ENCODE data around the gene MTOR.
"Not testable (repeated sequence)": the region's sequence is repeated elsewhere in the genome, so short reads cannot be mapped to it uniquely, and the experiment has no call there.

MTOR gene

DNA sequence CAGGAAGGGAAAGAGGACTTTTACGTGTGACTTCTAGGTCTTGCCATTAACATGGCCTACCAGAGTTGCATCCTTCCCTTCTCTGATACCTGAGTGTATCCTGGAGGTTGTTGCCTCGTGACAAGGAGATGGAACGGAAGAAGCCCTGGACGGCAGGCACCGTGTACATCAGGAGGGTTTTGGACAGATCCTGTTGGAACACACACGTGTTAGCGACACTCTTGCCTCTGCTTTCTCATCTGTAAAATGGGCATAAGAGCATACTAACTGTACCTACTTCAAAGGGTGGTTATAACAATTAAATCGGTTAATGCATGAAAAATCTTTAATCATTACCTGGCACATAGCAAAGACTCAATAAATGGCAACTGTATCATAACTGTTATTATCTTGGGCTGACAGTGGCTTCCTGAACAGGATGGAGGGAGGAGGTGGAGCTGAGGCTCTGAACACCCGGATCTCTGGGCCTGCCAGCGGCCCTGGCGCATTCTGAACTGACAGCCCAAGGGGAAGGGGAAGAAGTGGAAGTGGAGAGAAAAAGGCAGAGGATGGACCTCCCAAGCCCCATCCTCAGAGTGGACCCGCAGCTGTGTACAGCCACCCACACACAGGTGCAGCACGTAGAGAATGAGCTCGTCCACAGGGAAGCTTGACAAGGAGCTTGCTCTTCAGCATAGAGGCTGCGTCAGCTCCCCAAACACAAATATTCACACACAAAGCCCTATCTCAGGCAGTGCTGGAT, 132.5 kb downstream of the MTOR start:
- no peak for TF ChIP-seq ZNF274 (IDR thresholded peaks at IDR 0.05; ENCODE audit: low read depth, low read length)

DNA sequence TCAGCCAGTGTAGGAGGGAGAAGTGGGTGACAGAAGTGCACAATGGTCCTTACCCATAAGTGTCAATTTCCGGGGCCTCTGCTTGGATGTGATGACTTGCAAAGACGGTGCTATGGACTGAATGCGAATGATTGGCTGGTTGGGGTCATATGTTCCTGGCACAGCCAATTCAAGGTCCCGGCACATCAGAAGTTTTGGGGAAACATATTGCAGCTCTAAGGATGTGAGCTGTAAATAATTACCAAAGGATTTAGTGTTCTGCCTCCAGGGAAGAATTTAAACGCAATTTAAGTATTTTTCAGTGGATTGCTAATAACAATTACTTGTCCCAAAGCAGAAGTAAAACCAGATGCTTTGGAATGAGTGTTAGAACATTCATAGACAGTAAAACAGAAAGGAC, 135.8 kb downstream of the MTOR start:
- H3K4me3 ChIP-seq (ENCODE audit: low read length) = no peak overlapping the region
- TF ChIP-seq ZNF274 (IDR thresholded peaks at IDR 0.05; ENCODE audit: low read depth, low read length) = no peak

More for the DNA sequence above, 132.5 kb downstream of the MTOR start:
- H3K4me3 ChIP-seq (ENCODE audit: low read length) = no peak overlapping the region

DNA sequence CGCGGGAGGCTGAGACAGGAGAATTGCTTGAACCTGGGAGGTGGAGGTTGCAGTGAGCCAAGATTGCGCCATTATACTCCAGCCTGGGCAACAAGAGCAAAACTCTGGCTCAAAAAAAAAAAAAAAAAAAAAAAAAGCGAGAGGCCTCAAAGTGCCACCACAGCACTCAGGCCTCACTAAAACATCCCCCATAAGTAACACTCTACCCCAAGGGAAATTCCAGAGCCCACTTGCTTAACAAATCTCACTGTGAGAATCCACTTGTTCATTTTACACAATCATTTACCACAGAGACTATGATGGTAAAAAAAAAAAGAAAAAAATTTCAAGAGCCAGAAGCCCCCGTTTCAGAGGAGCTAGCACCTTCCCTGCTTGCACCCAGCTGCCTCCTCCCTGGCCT, 136.4 kb downstream of the MTOR start:
- no peak overlapping the region for H3K4me3 ChIP-seq (ENCODE audit: low read length)
- TF ChIP-seq ZNF274 (IDR thresholded peaks at IDR 0.05; ENCODE audit: low read depth, low read length) = no peak

DNA sequence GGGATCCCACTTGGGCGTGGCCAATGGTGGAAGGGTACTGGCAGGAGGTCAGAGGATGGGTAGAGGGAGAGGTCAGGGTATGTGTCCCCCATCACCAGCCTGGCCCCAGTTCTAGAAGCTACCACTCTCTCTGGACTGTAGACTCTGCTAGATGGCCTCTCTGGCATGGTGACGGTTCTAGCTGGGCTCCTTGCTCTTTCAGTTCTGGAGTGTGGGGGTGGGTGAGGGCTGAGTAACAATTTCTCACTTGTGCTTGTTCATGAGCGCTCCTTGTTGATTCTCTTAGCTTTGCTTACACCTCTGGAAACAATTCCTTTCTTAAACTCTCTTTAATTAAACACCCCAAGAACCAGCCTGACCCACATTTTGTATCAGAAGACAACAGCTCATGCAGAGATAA, 137.4 kb downstream of the MTOR start:
- no peak overlapping the region for H3K4me3 ChIP-seq (ENCODE audit: low read length)
- no peak for TF ChIP-seq ZNF274 (IDR thresholded peaks at IDR 0.05; ENCODE audit: low read depth, low read length)

DNA sequence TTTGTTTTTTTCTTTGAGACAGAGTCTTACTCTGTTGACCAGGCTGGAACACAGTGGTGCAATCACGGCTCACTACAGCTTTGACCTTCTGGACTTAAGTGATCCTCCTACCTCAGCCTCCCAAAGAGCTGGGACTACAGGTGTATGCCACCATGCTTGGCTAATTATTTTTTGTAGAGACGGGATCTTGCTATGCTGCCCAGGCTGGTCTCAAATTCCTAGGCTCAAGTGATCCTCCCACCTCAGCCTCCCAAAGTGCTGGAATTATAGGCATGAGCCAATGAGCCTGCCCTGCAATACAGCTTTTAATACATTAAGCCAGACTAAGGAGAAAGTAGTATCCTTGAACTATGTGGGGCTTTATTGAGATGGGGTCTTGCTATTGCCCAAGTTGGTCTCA, 146.0 kb downstream of the MTOR start:
- H3K4me3 ChIP-seq (ENCODE audit: low read length) = no peak overlapping the region
- no peak for TF ChIP-seq ZNF274 (IDR thresholded peaks at IDR 0.05; ENCODE audit: low read depth, low read length)

DNA sequence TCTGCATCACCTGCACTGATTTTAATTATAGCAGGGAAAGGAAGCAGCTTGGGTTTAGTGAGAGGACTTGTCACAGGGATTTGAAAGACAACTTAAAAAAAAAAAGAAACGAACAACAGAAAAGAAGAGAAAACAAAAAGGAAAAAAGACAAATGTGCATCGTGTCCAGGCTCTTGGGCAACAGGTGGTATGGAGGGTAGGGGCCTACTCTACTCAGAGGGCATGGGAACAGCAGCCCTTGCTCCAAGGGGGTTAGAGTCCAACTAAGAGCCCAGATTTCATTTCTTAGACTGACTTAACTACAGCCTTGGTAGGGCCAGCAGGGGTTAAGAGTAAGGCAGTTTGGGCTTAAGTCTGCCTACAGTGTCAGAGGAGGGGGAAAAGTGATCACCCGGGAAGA, 147.4 kb downstream of the MTOR start:
- H3K4me3 ChIP-seq (ENCODE audit: low read length) = no peak overlapping the region
- TF ChIP-seq ZNF274 (IDR thresholded peaks at IDR 0.05; ENCODE audit: low read depth, low read length) = no peak

DNA sequence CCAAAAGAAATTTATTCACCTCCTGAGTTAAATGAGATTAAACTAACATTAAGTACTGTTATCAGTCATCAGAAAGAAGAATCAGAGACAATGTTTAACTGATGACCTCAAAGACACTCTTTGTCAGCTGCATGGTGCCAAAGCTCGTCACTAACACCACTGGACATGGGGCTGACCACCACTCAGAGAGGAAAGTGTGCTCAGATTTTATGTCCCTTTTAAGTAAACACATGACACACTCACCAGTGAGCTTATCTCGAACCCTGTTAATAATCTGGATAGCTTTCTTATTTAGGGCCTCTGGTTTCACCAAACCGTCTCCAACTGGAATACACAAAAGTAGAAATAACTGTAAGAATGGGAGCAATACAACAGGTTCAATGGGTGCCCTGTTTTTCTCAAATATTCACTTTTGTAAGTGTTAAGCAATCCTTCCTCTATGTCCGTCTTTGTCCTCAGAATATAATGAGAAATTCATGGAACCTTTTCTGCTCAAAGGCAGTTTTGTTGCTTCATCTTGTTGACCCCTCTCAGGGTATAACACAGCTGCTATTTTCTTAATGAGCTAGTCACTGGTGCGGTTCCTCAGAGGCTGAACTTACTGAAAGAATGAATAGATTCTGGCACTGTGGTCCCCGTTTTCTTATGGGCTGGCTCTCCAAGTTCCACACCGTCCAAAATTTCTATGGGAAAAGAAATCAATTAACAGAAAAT, 153.1 kb downstream of the MTOR start:
- no peak overlapping the region for H3K4me3 ChIP-seq (ENCODE audit: low read length)
- no peak for TF ChIP-seq ZNF274 (IDR thresholded peaks at IDR 0.05; ENCODE audit: low read depth, low read length)

DNA sequence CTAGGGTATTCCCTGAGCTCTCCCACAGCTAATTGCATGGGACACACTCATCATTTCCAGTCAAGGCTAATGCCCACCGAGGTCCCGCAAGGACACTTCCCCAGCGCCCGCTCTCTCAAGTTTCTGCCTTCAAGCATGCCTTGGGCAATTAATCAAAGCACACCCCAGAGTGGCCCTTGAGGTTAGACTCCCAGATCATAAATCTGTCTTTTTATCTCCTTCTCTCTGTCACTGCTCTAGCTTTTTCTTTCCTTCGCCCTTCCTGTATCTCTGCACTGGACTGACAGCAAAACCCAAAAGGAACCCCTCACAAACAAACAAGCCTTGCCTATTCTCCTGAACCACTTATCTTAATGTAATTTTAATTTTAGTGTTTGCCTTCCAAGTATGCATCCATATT, 154.8 kb downstream of the MTOR start:
- no peak overlapping the region for H3K4me3 ChIP-seq (ENCODE audit: low read length)
- TF ChIP-seq ZNF274 (IDR thresholded peaks at IDR 0.05; ENCODE audit: low read depth, low read length) = no peak

DNA sequence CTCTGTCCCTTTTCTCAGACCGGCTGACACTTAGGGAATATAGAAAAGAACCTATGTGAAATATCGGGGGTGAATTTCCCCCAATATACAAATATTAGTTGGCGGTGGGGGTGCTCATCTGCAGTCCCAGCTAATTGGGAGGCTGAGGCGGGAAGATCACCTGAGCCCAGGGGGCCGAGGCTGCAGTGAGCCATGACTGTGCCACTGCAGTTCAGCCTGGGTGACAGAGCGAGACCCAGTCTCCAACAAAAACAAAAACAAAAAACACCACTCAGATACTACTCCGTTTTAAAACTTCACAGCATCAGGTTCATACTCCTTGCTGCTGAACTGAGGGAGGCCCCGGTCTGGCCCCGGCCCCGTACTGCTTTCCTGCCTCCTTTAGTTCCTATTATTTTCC, 156.8 kb downstream of the MTOR start:
- no peak for TF ChIP-seq ZNF274 (IDR thresholded peaks at IDR 0.05; ENCODE audit: low read depth, low read length)
- H3K4me3 ChIP-seq (ENCODE audit: low read length) = no peak overlapping the region

DNA sequence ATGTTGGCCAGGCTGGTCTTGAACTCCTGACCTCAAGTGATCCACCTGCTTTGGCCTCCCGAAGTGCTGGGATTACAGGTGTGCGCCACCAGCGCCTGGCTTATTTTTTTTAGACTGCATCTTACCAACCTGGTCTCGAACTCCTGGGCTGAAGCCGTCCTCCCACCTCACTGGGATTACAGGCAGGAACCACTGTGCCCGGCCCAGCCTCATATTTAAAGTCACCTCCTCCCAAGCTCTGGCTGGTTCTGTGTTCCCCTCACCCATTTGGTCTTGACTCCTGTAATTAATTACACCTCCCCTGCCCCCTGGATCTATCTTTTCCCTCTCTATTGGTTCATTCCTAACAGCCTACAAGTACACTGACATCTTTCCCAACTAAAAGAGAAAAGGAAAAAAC, 161.0 kb downstream of the MTOR start:
- no peak overlapping the region for H3K4me3 ChIP-seq (ENCODE audit: low read length)
- TF ChIP-seq ZNF274 (IDR thresholded peaks at IDR 0.05; ENCODE audit: low read depth, low read length) = no peak

DNA sequence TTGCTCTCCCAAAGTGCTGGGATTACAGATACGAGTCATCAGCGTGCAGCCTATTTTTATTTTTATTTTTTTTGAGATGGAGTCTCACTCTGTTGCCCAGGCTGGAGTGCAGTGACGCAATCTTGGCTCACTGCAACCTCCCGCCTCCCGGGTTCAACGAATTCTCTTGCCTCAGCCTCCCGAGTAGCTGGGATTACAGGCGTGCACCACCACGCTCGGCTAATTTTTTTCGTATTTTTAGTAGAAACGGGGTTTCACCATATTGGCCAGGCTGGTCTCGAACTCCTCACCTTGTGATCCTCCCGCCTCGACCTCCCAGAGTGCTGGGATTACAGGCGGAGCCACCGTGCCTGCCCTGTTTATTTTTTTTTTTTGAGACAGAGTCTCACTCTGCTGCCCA, 161.5 kb downstream of the MTOR start:
- H3K4me3 ChIP-seq (ENCODE audit: low read length) = not testable (repeated sequence)

DNA sequence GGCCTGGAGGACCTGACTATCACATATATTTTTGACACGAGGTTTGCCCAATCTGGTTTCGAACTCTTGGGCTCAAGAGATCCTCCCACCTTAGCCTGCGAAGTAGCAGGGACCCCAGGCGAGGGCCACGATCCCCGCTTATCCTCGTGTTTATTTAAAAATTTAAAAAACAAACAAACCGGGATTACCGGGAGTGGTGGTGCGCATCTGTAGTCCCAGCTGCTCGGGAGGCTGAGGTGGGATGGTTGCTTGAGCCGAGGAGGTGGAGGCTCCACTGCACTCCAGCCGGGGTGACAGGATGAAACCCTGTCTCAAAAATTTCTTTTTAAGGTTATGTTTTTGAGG, 162.2 kb downstream of the MTOR start:
- H3K4me3 ChIP-seq (ENCODE audit: low read length) = peak overlapping the region; percentile 50; the same call in 1 of the 2 replicates
- no peak for TF ChIP-seq ZNF274 (IDR thresholded peaks at IDR 0.05; ENCODE audit: low read depth, low read length)

DNA sequence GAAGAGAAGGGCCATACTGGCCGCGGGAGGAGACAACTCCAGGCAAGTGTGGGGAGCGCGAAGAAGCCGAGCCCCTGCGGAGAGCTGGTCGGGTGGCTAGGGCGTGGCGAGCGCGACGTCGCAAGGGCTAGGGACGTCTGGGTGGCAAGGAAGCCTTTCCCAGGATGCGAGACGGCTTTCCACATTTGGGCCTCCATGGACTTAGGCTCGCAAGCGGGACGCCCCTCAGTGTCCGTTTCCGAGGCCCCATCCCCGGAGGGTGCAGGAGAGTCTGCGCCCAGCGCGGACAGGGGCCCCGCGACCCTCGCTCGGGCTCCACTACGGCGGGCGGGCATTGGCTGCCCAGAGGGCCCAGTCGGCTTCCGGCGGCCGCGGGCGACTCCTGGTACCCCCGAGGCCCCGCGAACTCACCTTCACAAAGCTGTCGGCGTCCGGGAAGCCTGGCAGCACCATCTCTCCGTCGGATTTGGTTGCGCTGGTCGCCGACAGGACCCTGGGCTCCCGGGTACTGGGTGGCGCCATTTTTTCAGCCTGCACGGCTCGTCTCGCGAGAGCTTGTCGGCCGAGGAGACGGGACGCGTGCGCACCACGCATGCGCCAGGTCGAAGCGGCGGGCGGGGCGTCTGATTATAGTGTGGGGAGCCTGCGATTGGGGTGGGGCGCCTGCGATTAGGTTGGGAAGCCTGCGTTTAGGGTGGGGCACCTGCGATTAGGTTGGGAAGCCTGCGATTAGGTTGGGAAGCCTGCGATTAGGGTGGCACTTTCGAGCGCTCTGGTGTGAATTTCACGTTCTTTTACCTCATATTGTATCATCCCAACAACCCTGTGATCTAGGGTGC, 162.8 kb downstream of the MTOR start, which contains the start of gene EXOSC10:
TSS of gene EXOSC10 (minus strand) at position 560 of the 839 bp plus-strand sequence. CDS start at position 522, 38 bp downstream.
- TF ChIP-seq ZNF274 (IDR thresholded peaks at IDR 0.05; ENCODE audit: low read depth, low read length) = no peak
- H3K4me3 ChIP-seq (ENCODE audit: low read length) = peak within 1 kb of the TSS; percentile 91

DNA sequence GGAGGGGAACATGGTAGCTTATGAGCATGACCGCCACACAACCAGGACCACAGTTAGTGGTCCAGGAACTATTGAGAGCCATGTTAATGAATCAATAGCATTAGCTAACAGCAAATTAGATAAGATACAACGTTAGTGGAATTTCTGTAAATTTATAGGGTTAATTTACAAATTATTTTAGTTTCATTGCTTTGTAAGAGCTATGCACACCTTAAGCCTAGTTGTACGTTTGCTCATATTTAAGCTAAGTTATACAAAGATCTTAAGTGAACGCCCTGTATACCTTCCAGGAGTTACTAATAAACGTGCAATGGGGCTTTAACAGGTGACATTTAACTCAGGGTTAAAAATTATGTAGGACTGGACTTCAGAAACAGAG, 163.4 kb downstream of the MTOR start:
- no peak for TF ChIP-seq ZNF274 (IDR thresholded peaks at IDR 0.05; ENCODE audit: low read depth, low read length)
- H3K4me3 ChIP-seq (ENCODE audit: low read length) = peak overlapping the region; percentile 91

DNA sequence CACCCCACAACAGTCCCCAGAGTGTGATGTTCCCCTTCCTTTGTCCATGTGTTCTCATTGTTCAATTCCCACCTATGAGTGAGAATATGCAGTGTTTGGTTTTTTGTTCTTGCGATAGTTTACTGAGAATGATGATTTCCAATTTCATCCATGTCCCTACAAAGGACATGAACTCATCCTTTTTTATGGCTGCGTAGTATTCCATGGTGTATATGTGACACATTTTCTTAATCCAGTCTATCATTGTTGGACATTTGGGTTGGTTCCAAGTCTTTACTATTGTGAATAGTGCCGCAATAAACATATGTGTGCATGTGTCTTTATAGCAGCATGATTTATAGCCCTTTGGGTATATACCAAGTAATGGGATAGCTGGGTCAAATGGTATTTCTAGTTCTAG, 178.6 kb downstream of the MTOR start:
- not testable (repeated sequence) for H3K4me3 ChIP-seq (ENCODE audit: low read length)
